ENCODE data around the gene ARID1B. TPM values are rescaled to one million over a fixed set of nuclear protein-coding genes. Genes with fewer than 3 reads are reported as not detected.
A peak's percentile ranks its signal among the peaks of the same experiment; 100 is the strongest.

Gene ARID1B
- total and polyA plus RNA-seq, 2 experiments from 2014 or later, result 41.9 to 72.7 TPM

- Histone ChIP-seq H3K9me3 (ENCODE audit: low read depth) (no peaks in the 10 kb centered on the region), H3K27me3 (no peaks in the 10 kb centered on the region), H3K4me3 (no peak overlapping the region), H3K4me1 (ENCODE audit: low read depth) (peaks cover 6% of the 10 kb centered on the region), H3K27ac (no peak overlapping the region), H3K36me3 (no peaks in the 10 kb centered on the region)
- DNase-seq (ENCODE audit: low read depth in 1 of 2, low spot score in 1 of 2), result no peak
- no peak for TF ChIP-seq CTCF (IDR thresholded peaks at IDR 0.05; ENCODE audit: low read depth, low read length)
These were observed 142.7 kb downstream of the ARID1B start for GRCh38 chr6:156919814-156920369.

DNA sequence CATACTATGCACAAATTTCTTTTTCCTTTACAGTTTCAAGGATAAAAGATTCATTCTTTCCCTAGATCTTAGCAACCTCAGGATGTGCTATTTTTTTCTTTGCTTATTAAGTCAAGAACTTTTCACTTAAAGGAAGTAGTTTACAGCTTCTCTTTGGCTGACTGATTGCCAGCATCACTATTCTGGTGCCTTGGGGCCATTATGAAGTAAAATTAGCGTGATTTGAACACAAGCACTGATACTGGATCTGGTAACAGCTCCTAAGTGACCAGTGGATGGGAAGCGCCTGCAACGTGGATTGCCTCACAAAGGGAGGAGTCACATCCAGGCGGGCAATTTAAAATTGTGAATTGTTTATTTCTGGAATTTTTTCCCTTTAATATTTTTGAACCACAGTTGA lies 147.1 kb downstream of the ARID1B start:
- Histone ChIP-seq H3K9me3 (ENCODE audit: low read depth) (no peaks in the 10 kb centered on the region), H3K36me3 (no peaks in the 10 kb centered on the region), H3K27me3 (no peaks in the 10 kb centered on the region), H3K4me3 (no peak overlapping the region), H3K27ac (no peak overlapping the region), H3K4me1 (ENCODE audit: low read depth) (peaks cover 14% of the 10 kb centered on the region)
- no peak for TF ChIP-seq CTCF (IDR thresholded peaks at IDR 0.05; ENCODE audit: low read depth, low read length)
- DNase-seq (ENCODE audit: low read depth in 1 of 2, low spot score in 1 of 2), result no peak

DNA sequence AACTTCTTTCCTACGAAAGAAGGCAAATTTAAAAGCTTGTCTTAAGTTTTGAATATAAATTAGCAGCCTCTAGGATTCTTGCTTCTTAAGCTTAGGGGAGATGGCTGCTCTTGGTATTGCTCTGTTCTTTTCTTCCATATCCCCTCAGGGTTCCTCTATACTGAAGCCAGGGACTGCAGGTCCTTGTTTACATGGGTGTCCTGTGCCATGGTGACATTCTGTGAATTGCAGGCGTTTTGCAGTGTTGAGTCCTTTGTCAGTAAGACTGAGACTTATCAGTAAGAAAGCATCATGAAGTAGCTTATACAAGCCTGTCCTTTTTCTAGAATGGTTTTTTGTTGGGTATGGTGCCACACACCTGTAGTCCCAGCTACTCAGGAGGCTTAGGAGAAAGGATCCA lies 147.8 kb downstream of the ARID1B start:
- DNase-seq (ENCODE audit: low read depth in 1 of 2, low spot score in 1 of 2), result no peak
- Histone ChIP-seq H3K9me3 (ENCODE audit: low read depth) (no peaks in the 10 kb centered on the region), H3K27ac (no peak overlapping the region), H3K36me3 (no peaks in the 10 kb centered on the region), H3K4me3 (no peak overlapping the region), H3K4me1 (ENCODE audit: low read depth) (peaks cover 14% of the 10 kb centered on the region), H3K27me3 (no peaks in the 10 kb centered on the region)
- TF ChIP-seq CTCF (IDR thresholded peaks at IDR 0.05; ENCODE audit: low read depth, low read length), result no peak

DNA sequence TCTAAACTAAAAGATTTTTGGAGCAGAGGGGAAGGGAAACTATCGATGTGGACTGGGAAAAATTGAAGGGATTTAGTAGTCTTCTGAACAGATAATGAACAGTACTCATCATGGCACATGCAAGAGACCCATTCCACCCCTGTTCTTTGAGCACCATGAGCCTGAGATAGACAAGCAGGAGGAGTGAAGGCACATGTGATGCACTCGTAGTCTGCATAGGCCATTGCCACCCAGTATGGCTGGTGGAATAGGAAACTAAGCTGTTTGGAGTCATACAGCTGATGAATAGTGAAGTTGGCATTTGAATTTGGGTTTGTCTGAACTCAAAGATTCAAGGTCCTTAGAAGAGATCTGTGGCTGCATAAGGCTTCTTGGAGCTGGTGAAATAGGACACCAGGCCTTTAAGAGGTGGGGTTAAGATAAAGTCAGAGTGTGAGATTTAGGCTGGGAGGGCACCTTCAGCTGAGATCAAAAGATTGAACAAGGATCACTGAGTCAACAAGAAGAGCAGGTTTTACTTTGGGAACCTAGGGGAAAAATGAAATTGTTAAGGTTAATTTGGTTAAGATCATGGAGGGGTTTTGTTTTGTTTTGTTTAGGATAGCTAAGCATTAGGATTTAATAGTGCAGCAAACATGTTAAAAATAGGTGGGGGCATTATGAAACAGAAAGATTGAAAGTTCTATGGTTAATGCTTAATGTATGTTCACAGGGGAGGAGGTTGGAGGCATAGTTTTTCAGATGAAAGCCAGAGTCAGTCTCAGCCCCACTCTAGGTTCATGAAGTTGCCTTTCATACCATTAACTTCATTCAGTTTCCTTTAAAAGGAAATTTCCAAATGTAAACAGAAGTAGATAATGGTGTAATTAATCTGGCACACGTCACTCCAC lies 148.8 kb downstream of the ARID1B start:
- Histone ChIP-seq H3K36me3 (no peaks in the 10 kb centered on the region), H3K9me3 (ENCODE audit: low read depth) (no peaks in the 10 kb centered on the region), H3K4me3 (no peak overlapping the region), H3K4me1 (ENCODE audit: low read depth) (peaks cover 14% of the 10 kb centered on the region), H3K27ac (peak overlapping the region; percentile 33), H3K27me3 (no peaks in the 10 kb centered on the region)
- TF ChIP-seq CTCF (IDR thresholded peaks at IDR 0.05; ENCODE audit: low read depth, low read length), result no peak
- DNase-seq (ENCODE audit: low read depth in 1 of 2, low spot score in 1 of 2), result no peak

GRCh38 chr6:156928126-156928525 lies 150.9 kb downstream of the ARID1B start:
- no peak for DNase-seq (ENCODE audit: low read depth in 1 of 2, low spot score in 1 of 2)
- Histone ChIP-seq H3K36me3 (no peaks in the 10 kb centered on the region), H3K27me3 (no peaks in the 10 kb centered on the region), H3K9me3 (ENCODE audit: low read depth) (no peaks in the 10 kb centered on the region), H3K4me1 (ENCODE audit: low read depth) (peaks cover 30% of the 10 kb centered on the region), H3K27ac (no peak overlapping the region), H3K4me3 (no peak overlapping the region)
- no peak for TF ChIP-seq CTCF (IDR thresholded peaks at IDR 0.05; ENCODE audit: low read depth, low read length)
